H1 (cell line): ENCODE results near the gene CADM2. TPM values are rescaled to one million over a fixed set of nuclear protein-coding genes. Genes with fewer than 3 reads are reported as not detected.

ENCODE experiments used
- CTCF ChIA-PET: fragments of 300-600 bp; sonication (Branson Sonifier 250); formaldehyde crosslinking; loops from one replicate; lab custom pipeline; 2021; ENCODE audit not compliant: partially characterized antibody; lab: Charles Lee
- POLR2A ChIA-PET: fragments of 300-600 bp; sonication (Branson Sonifier 250); formaldehyde crosslinking; loops from one replicate; lab custom pipeline; 2021; ENCODE audit warnings: inconsistent platforms; ENCODE audit not compliant: partially characterized antibody; lab: Charles Lee
- DNase-seq, 2 experiments: peaks; one replicate each; pipeline versions ENCODE4 v3.0.0 to v3.0.0-alpha.2; 2010 to 2022; ENCODE audit warnings: low spot score in 2 of 2, low read depth in 1 of 2, mixed read lengths in 1 of 2
- FAIRE-seq: peaks from 2 replicates; lab custom pipeline; 2011; peaks lifted over from hg19 to GRCh38; lab: Jason Lieb, UNC
- H2AFZ ChIP-seq: 2 replicates; pipeline ENCODE4 v1.8.1; 2012; ENCODE audit warnings: low read length, inconsistent platforms
- H2AK5ac ChIP-seq: 2 replicates; pipeline ENCODE4 v1.6.1; 2013; ENCODE audit warnings: low read depth, low read length
- H2BK120ac ChIP-seq: replicated peaks from 2 replicates; pipeline ENCODE3; 2013; ENCODE audit warnings: low read depth, low read length, inconsistent platforms
- H2BK12ac ChIP-seq: 2 replicates; pipeline ENCODE4 v1.6.1; 2013; ENCODE audit warnings: low read depth, low read length
- H2BK15ac ChIP-seq: 2 replicates; pipeline ENCODE4 v1.6.1; 2013; ENCODE audit warnings: low read length
- H2BK20ac ChIP-seq: 2 replicates; pipeline ENCODE4 v1.6.1; 2013; ENCODE audit warnings: low read length
- H2BK5ac ChIP-seq: 2 replicates; pipeline ENCODE4 v1.6.1; 2013; ENCODE audit warnings: low read depth, low read length
- H3K14ac ChIP-seq: 2 replicates; pipeline ENCODE4 v1.6.1; 2013; ENCODE audit warnings: inconsistent platforms; ENCODE audit not compliant: insufficient read length
- H3K18ac ChIP-seq: 2 replicates; pipeline ENCODE4 v1.6.1; 2013; ENCODE audit warnings: low read length; ENCODE audit errors: extremely low read depth
- H3K23ac ChIP-seq: 2 replicates; pipeline ENCODE4 v1.6.1; 2013; ENCODE audit warnings: inconsistent platforms; ENCODE audit not compliant: insufficient read length
- H3K23me2 ChIP-seq: 2 replicates; pipeline ENCODE4 v1.6.1; 2013; ENCODE audit warnings: low read depth, low read length
- H3K27ac ChIP-seq: 2 replicates; pipeline ENCODE4 v1.6.1; 2011; ENCODE audit warnings: low read depth, low read length, inconsistent platforms
- H3K27me3 ChIP-seq, 4 experiments: replicated peaks in 1 of 4; 1 replicate in 1 of 4; 2 replicates in 3 of 4; pipeline versions ENCODE4 v1.6.1 to v1.8.1; 2011 to 2013; ENCODE audit warnings: low read length in 3 of 4, mild to moderate bottlenecking in 3 of 4, inconsistent platforms in 2 of 4, mixed read lengths in 2 of 4, moderate library complexity in 1 of 4; ENCODE audit not compliant: control insufficient read depth in 3 of 4, insufficient read depth in 3 of 4; ENCODE audit errors: extremely low read depth in 1 of 4
- H3K36me3 ChIP-seq, 4 experiments: 2 replicates each; pipeline versions ENCODE4 v1.6.1 to v1.8.1; 2011 to 2013; ENCODE audit warnings: mild to moderate bottlenecking in 4 of 4, low read length in 3 of 4, moderate library complexity in 2 of 4, control low read depth in 1 of 4, inconsistent platforms in 1 of 4; ENCODE audit not compliant: insufficient read depth in 4 of 4, control insufficient read depth in 2 of 4
- H3K4ac ChIP-seq: replicated peaks from 2 replicates; pipeline ENCODE3; 2013; ENCODE audit warnings: low read length, low read depth, mixed read lengths, inconsistent platforms; ENCODE audit not compliant: insufficient read length
- H3K4me1 ChIP-seq, 4 experiments: replicated peaks in 1 of 4; 1 replicate in 1 of 4; 2 replicates in 3 of 4; pipeline versions ENCODE4 v1.6.1 to v1.8.1; 2011 to 2013; ENCODE audit warnings: low read length in 3 of 4, inconsistent platforms in 2 of 4, mixed read lengths in 1 of 4; ENCODE audit not compliant: insufficient read depth in 4 of 4, control insufficient read depth in 3 of 4
- H3K4me2 ChIP-seq, 2 experiments: 2 replicates each; pipeline versions ENCODE4 v1.6.1 to v1.8.1; 2011 to 2013; ENCODE audit warnings: low read depth in 2 of 2, low read length in 2 of 2, control low read depth in 1 of 2, inconsistent platforms in 1 of 2, mild to moderate bottlenecking in 1 of 2; ENCODE audit not compliant: insufficient read depth in 1 of 2
- H3K4me3 ChIP-seq, 4 experiments: fragments of 200-600, 300-600 bp in 1 of 4; sonication (generic), shearing (Covaris generic), sonication (Bioruptor Twin) in 1 of 4; 2 replicates each; pipeline versions ENCODE4 v1.5.1 to v1.8.1; 2011 to 2016; ENCODE audit warnings: low read length in 4 of 4, low read depth in 3 of 4, control low read depth in 2 of 4, inconsistent platforms in 2 of 4, mild to moderate bottlenecking in 2 of 4, mixed read lengths in 1 of 4, moderate library complexity in 1 of 4; ENCODE audit not compliant: insufficient read depth in 2 of 4; ENCODE audit errors: extremely low read depth in 1 of 4
- H3K56ac ChIP-seq: replicated peaks from 2 replicates; pipeline ENCODE3; 2013; ENCODE audit warnings: low read depth, mild to moderate bottlenecking, mixed read lengths, low read length, inconsistent platforms; ENCODE audit not compliant: insufficient read length
- H3K79me1 ChIP-seq: 2 replicates; pipeline ENCODE4 v1.6.1; 2013; ENCODE audit warnings: low read depth, low read length, control low read depth
- H3K79me2 ChIP-seq, 2 experiments: 2 replicates each; pipeline versions ENCODE4 v1.6.1 to v1.8.1; 2012 to 2013; ENCODE audit warnings: low read length in 2 of 2, mild to moderate bottlenecking in 2 of 2, inconsistent platforms in 1 of 2; ENCODE audit not compliant: insufficient read depth in 2 of 2, control insufficient read depth in 1 of 2
- H3K9ac ChIP-seq, 4 experiments: replicated peaks in 1 of 4; 1 replicate in 1 of 4; 2 replicates in 3 of 4; pipeline versions ENCODE4 v1.6.1 to v1.8.1; 2011 to 2013; ENCODE audit warnings: low read depth in 3 of 4, low read length in 3 of 4, control low read depth in 2 of 4, mild to moderate bottlenecking in 2 of 4, moderate library complexity in 2 of 4, inconsistent platforms in 1 of 4; ENCODE audit errors: extremely low read depth in 1 of 4
- H3K9me3 ChIP-seq, 2 experiments: 2 replicates each; pipeline versions ENCODE4 v1.6.1 to v1.8.1; 2012 to 2013; ENCODE audit warnings: mild to moderate bottlenecking in 2 of 2, moderate library complexity in 2 of 2, control low read depth in 1 of 2, inconsistent platforms in 1 of 2, low read depth in 1 of 2, low read length in 1 of 2, mixed read lengths in 1 of 2; ENCODE audit not compliant: insufficient read depth in 2 of 2
- H4K20me1 ChIP-seq, 2 experiments: replicated peaks in 1 of 2; 2 replicates each; pipeline versions ENCODE3 to v1.8.1; 2011 to 2013; ENCODE audit warnings: inconsistent platforms in 2 of 2, low read length in 2 of 2, mild to moderate bottlenecking in 1 of 2; ENCODE audit not compliant: insufficient read depth in 2 of 2, control insufficient read depth in 1 of 2
- H4K5ac ChIP-seq: 2 replicates; pipeline ENCODE4 v1.6.1; 2013; ENCODE audit warnings: low read length, low read depth, mixed read lengths, inconsistent platforms; ENCODE audit not compliant: insufficient read length
- H4K8ac ChIP-seq: 2 replicates; pipeline ENCODE4 v1.8.0; 2013; ENCODE audit warnings: mild to moderate bottlenecking, moderate library complexity, low read length, inconsistent platforms; ENCODE audit not compliant: insufficient read depth; ENCODE audit errors: extremely low read depth
- H4K91ac ChIP-seq: replicated peaks from 2 replicates; pipeline ENCODE3; 2013; ENCODE audit warnings: low read length, mixed read lengths, inconsistent platforms; ENCODE audit not compliant: insufficient read length
- CEBPB ChIP-seq: IDR thresholded peaks from 2 replicates; pipeline ENCODE4 v1.6.1; 2012; ENCODE audit warnings: low read depth, low read length
- SP4 ChIP-seq: IDR thresholded peaks from 2 replicates; pipeline ENCODE4 v1.6.1; 2012; ENCODE audit warnings: low read length, inconsistent platforms
- WGBS, 2 experiments: shearing (Covaris generic) in 1 of 2; methylation state at CpG; one replicate each; pipeline versions ENCODE4 v1.1.6 to v1.1.7; 2013 to 2015; ENCODE audit warnings: low lambda C conversion rate in 2 of 2, mixed read lengths in 2 of 2, inconsistent platforms in 1 of 2, low coverage in 1 of 2, missing lambda C conversion rate in 1 of 2; ENCODE audit not compliant: insufficient replicate concordance in 2 of 2, insufficient coverage in 1 of 2, insufficient read length in 1 of 2; ENCODE audit errors: extremely low coverage in 1 of 2, missing lambda C conversion rate in 1 of 2; 5-methylcytosine and 5-hydroxymethylcytosine counted together
- polyA plus RNA-seq, 7 experiments: library from polyadenylated mRNA; depleted of rRNA in 3 of 7; stranded (reverse) in 5 of 7; unstranded in 2 of 7; fragments of >200 nt in 5 of 7; fragments of 200-250 nt in 2 of 7; gene quantifications; 1 replicate in 5 of 7; 2 replicates in 1 of 7; 4 replicates in 1 of 7; pipeline versions ENCODE4 v1.2.1 to v1.2.3, GENCODE V29; 2011 to 2013; ENCODE audit warnings: missing spikeins in 2 of 7, mixed read lengths in 2 of 7
- total RNA-seq: library from RNA; stranded (reverse); fragmentation: NEBNext Ultra II Directional; extraction: Animal tissue kit (Norgen Biotek cat#: 25700); gene quantifications from 2 replicates; pipeline ENCODE4 v1.2.1, GENCODE V29; 2021

The CADM2 gene
- total and polyA plus RNA-seq, 2 of the 8 experiments (the other 6 are each of a cell fraction or from before 2014, with no cell fraction given): 14.9 to 20.9 TPM

DNA sequence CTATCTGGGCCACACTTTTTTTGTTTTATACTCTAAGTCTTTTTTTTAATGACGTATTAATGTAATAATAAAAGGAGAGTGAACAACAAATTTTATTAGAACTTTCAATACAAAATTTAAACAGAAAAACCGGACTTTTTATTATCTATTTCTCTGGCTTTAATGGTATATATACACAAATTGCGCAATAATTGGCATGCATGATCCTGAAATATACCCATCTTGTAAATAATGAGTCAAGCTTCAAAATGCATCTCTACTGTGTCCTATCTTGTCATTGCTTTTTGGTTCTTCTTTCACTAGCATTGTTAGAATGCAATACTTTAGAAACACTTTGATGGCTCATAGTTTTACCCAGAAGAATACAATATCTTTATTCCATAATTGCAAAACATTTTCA lies 963.6 kb downstream of the CADM2 start:
- no peak for FAIRE-seq
- WGBS, 2 experiments: 87% methylated on average over 3 of the region's 3 CpGs; no CpG with 5 or more reads in 1 of the 2 experiments

More for the DNA sequence above, 963.6 kb downstream of the CADM2 start:
- H3K79me2 ChIP-seq: no peaks in the 10 kb centered on the region
- H4K20me1 ChIP-seq: no peaks in the 10 kb centered on the region
- no peak for DNase-seq
- TF ChIP-seq SP4: no peak
- TF ChIP-seq CEBPB: peak; percentile 94
- TF ChIP-seq, all 59 proteins: peak for 1
- H2BK20ac ChIP-seq: no peak overlapping the region
- no peak overlapping the region for H3K4ac ChIP-seq
- H3K23ac ChIP-seq: no peak overlapping the region
- no peak overlapping the region for H4K8ac ChIP-seq
- H2BK120ac ChIP-seq: no peak overlapping the region
- H3K9me3 ChIP-seq: no peaks in the 10 kb centered on the region
- H2AK5ac ChIP-seq: no peak overlapping the region
- H3K9ac ChIP-seq: no peak overlapping the region
- no peaks in the 10 kb centered on the region for H3K4me1 ChIP-seq
- H4K91ac ChIP-seq: no peak overlapping the region
- no peak overlapping the region for H2BK15ac ChIP-seq
- no peak overlapping the region for H2AFZ ChIP-seq
- no peak overlapping the region for H2BK5ac ChIP-seq
- no peaks in the 10 kb centered on the region for H3K27me3 ChIP-seq
- H3K56ac ChIP-seq: no peak overlapping the region
- ChIA-PET POLR2A (no interaction called here), CTCF (no interaction called here)
- no peak overlapping the region for H3K14ac ChIP-seq
- no peak overlapping the region for H3K18ac ChIP-seq
- H3K23me2 ChIP-seq: no peaks in the 10 kb centered on the region
- no peaks in the 10 kb centered on the region for H3K79me1 ChIP-seq
- H3K27ac ChIP-seq: no peak overlapping the region
- no peak overlapping the region for H4K5ac ChIP-seq
- H3K4me3 ChIP-seq: no peak overlapping the region
- no peaks in the 10 kb centered on the region for H3K36me3 ChIP-seq
- no peak overlapping the region for H3K4me2 ChIP-seq
- H2BK12ac ChIP-seq: no peak overlapping the region
